AG04449 (cell line): ENCODE results near the gene RNF112.

Source experiments
- CTCF ChIA-PET: fragments of 350-600 bp; formaldehyde crosslinking; extraction: SDS; loops from one replicate; lab custom pipeline; 2021; ENCODE audit warnings: antibody characterized with exemption; lab: Yijun Ruan, JAX
- POLR2A ChIA-PET: fragments of 400-600, 350-600 bp; formaldehyde crosslinking; extraction: SDS; loops from one replicate; lab custom pipeline; 2020; ENCODE audit warnings: antibody characterized with exemption, inconsistent platforms; lab: Yijun Ruan, JAX
- DNase-seq: peaks from one replicate; pipeline ENCODE4 v3.0.0-alpha.2; 2010; ENCODE audit warnings: low read depth, low spot score
- H3K4me3 ChIP-seq: 2 replicates; pipeline ENCODE4 v1.5.1; 2011; ENCODE audit warnings: low read depth, mild to moderate bottlenecking, control low read depth, low read length
- CTCF ChIP-seq: IDR thresholded peaks from one replicate; pipeline ENCODE4 v1.5.1; 2011; ENCODE audit warnings: mild to moderate bottlenecking, moderate library complexity, low read length, control low read depth, inconsistent platforms; ENCODE audit not compliant: insufficient read depth; ENCODE audit errors: missing control alignments

Gene RNF112

GRCh38 chr17:19412984-19413383 is 2.0 kb downstream of the RNF112 start:
- ChIA-PET POLR2A (no interaction called here), CTCF (interaction anchor here (2.6 kb wide), 1 partner anchor 34 kb away, joined by 10 read pairs; no protein-coding TSS in a partner anchor)
- TF ChIP-seq CTCF: no peak
- DNase-seq: no peak
- H3K4me3 ChIP-seq: no peak overlapping the region

DNA sequence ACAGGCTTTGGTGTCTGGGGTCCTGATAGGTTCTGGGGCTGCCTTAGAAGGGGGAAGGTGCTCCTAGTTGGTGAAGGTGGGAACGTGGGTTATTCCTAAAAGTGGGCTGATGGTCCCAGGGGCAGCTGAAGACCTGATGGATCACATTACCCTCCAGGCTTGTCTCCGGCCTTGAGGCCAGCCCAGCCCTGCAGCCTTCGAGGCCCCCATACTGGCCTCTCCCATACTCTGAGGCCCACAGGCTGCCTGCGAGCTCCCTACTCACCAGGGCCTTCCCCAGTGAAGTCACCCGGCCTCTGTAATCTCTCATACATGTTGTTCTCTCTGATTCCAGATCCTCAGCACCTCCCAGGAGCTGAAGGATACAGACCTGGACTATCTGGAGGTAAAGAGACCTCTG is 2.7 kb downstream of the RNF112 start:
- ChIA-PET POLR2A (no interaction called here), CTCF (interaction anchor here (1.1 to 2.6 kb wide), 4 partner anchors 11 to 51 kb away, joined by 3 to 10 read pairs (median 6); partner anchors contain the start of gene B9D1)
- no peak overlapping the region for H3K4me3 ChIP-seq
- no peak for TF ChIP-seq CTCF
- no peak for DNase-seq

DNA sequence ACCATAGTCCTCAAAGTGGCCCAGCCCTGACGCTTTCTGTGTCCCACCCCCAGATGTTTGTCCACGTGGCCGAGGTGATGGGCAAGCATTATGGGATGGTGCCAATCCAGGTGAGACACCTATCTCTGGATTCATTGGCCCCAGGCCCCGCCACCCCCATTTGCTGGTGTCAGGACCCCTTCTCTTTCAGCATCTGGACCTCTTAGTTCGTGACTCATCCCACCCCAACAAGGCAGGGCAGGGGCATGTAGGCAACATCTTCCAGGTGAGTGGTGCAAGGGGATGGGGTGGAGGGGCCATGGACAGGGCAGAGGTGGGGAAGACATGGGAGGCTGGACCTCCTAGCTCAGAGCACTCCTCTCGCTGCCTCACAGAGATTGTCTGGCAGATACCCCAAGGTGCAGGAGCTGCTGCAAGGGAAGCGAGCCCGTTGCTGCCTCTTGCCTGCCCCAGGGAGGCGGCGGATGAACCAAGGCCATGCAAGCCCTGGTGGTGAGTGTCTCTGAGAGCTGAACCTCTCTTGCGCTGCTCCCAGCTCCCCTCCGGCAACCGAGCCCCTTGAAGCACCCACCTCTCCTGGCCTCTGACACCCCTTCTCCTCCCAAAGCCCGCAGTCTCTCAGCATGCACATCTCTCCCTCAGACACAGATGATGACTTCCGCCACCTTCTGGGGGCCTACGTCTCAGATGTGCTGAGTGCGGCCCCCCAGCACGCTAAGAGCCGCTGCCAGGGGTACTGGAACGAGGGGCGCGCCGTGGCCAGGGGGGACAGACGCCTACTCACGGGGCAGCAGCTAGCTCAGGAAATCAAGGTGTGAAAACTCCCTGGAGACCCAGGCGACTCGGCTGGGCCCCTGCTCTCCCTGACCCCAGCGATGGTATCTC is 3.6 kb downstream of the RNF112 start:
- DNase-seq: no peak
- TF ChIP-seq CTCF: no peak
- ChIA-PET CTCF (interaction anchor here (0.6 to 2.5 kb wide), 4 partner anchors 11 to 52 kb away, joined by 3 to 8 read pairs (median 4); partner anchors contain the start of gene B9D1), POLR2A (no interaction called here)
- no peak overlapping the region for H3K4me3 ChIP-seq

- no peak for TF ChIP-seq CTCF
- no peak overlapping the region for H3K4me3 ChIP-seq
- ChIA-PET POLR2A (no interaction called here), CTCF (interaction anchor here (1.4 to 2.5 kb wide), 2 partner anchors 10 to 32 kb away, joined by 3 to 8 read pairs; no protein-coding TSS in a partner anchor)
- no peak for DNase-seq
Measured at GRCh38 chr17:19415311-19415710, 4.3 kb downstream of the RNF112 start.

DNA sequence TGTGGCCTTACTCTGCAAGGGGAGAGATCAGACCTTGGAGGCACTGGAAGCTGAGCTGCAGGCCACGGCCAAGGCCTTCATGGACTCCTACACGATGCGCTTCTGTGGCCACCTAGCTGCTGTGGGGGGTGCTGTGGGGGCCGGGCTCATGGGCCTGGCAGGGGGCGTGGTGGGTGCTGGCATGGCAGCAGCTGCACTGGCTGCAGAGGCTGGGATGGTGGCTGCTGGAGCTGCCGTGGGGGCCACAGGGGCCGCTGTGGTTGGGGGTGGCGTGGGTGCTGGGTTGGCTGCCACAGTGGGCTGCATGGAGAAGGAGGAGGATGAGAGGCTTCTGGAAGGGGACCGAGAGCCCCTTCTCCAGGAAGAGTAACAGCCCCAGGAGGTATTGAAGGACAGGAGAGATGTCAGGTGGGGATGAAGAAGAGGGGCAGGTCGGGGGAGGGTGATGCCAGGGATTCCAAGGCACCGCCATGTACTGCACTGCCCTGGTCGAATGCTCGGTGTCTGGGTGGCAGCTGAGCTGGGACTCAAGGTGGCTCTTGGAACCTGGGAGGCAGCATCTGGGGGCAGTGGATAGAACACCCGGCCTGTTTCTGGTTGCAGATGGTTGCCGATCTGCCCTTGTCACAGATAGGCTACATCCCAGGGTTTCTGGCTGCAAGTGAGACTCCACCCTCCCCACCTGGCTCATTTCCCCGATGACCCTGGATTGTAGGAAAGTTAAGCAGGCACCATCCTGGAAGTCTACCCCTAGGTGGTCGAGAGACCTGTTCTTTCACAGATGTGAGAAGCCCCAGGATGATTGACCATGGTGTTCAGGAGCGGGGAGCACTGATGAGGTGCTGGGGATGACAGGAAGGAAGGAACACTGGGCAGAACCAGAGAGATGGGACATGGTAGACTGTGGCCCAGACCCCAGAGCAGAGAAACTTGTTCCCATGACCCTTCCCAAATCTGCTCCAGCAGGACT is 5.1 kb downstream of the RNF112 start:
- POLR2A ChIA-PET: no interaction called here
- CTCF ChIA-PET: interaction anchor here (0.9 to 2.5 kb wide), 3 partner anchors 31 to 53 kb away, joined by 5 to 8 read pairs (median 6); no protein-coding TSS in a partner anchor
- no peak for TF ChIP-seq CTCF
- DNase-seq: no peak
- no peak overlapping the region for H3K4me3 ChIP-seq
